ENCODE data around the gene NHLRC4.

DNA sequence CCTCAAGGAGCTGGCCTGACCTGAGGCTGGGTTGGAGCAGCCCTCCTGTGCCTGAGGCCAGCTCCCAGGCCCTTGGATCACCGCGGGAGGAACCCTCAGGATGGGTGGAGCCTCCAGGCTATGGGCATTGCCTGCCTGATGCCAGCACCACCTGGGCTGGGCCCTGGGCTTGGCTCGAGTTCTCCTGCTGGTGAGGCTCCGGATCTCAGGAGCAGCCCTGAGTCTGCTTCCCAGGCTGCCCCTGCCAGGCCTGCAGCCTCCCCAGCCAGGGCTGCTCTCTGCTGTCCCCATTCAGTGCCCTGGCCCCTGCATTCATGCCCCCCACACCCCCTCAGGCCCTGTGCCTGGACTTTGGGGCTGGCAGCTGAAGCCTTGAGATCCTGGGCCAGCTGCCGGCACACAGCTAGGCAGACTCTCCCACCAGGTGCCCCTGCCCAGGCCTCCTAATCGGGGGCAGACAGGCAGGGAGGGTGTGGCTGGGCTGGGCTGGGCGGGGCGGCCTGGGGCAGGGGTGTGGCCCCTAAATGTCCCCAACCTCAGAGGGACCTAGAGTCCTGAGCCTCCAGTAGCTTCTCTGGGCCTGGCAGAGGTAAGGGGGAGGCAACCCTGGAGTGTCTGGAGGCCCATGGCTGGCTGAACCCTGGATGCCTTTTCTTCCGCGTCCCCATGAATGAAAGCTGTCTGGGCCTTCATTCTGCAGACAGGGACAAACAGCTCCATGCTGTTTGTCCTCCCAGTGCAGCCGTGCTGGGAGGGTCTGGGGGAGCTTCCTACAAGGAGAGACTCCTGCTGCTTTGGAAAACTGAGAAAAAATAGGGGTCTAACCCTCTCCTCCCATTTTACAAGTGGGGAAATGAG is 1.8 kb downstream of the NHLRC4 start:
- TF ChIP-seq, protein P1, sequence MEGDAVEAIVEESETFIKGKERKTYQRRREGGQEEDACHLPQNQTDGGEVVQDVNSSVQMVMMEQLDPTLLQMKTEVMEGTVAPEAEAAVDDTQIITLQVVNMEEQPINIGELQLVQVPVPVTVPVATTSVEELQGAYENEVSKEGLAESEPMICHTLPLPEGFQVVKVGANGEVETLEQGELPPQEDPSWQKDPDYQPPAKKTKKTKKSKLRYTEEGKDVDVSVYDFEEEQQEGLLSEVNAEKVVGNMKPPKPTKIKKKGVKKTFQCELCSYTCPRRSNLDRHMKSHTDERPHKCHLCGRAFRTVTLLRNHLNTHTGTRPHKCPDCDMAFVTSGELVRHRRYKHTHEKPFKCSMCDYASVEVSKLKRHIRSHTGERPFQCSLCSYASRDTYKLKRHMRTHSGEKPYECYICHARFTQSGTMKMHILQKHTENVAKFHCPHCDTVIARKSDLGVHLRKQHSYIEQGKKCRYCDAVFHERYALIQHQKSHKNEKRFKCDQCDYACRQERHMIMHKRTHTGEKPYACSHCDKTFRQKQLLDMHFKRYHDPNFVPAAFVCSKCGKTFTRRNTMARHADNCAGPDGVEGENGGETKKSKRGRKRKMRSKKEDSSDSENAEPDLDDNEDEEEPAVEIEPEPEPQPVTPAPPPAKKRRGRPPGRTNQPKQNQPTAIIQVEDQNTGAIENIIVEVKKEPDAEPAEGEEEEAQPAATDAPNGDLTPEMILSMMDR (IDR thresholded peaks at IDR 0.05): no peak
- TF ChIP-seq POLR2A (IDR thresholded peaks at IDR 0.05): no peak
- no peak for TF ChIP-seq POLR2AphosphoS5 (IDR thresholded peaks at IDR 0.05)
